Measurements from ENCODE around the gene OLAH.
"Not testable (repeated sequence)": the region's sequence is repeated elsewhere in the genome, so short reads cannot be mapped to it uniquely, and the experiment has no call there.

Gene OLAH

DNA sequence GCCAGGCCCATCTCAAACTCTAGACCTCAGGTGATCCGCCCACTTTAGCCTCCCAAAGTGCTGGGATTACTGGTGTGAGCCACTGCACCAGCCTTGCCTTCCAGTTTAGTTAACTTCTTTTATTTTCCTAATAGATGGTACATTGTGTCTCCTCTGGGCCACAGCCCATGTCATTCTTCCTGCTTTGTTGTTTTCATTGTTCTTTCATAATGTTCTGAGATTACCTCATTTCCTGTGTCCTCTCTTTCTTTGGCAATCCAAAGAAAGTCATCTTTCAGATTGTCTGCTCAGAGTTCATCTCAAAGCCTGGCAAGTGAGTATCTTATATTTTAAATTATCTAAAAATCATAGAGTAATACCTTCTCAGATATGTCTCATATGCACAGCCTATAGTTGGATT, at the start of gene OLAH:
TSS of gene OLAH (plus strand) at position 270 of the 400 bp plus-strand sequence. CDS start 3,346 bp downstream, outside the sequence.
- DNase-seq: no peak

DNA sequence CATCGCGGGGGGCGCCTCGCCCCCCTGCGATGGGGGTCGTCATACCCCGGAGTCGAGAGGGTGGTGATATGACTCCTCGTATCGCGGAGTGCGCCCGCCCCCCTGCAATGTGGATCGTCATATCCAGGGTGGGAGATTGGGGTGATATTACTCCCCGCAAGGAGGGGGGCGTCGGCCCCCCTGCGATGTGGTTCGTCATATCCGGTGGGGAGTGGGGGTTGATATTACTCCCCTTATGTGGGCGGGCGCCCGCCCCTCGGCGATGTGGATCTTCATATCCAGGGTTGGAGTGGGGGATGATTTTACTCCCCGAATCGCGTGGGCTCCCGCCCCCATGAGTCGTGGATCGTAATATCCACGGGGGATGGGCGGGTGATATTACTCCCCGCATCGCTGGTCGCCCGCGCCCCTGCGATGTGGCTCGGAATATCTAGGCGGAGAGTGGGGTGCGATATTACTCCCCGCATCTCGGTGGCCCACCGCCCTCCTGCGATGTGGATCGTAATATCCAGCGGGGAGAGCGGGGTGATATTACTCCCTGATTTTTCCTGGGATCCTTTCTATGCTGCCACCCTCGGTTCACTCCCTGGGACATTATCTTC, 47.7 kb upstream of the OLAH start:
- no peak for DNase-seq

- DNase-seq: not testable (repeated sequence)
These were observed 30.2 kb upstream of the OLAH start for GRCh38 chr10:15013530-15013929.

GRCh38 chr10:15015451-15015850, 28.3 kb upstream of the OLAH start:
- no peak for DNase-seq

- not testable (repeated sequence) for DNase-seq
These were observed 22.8 kb upstream of the OLAH start for GRCh38 chr10:15020966-15021365.

DNA sequence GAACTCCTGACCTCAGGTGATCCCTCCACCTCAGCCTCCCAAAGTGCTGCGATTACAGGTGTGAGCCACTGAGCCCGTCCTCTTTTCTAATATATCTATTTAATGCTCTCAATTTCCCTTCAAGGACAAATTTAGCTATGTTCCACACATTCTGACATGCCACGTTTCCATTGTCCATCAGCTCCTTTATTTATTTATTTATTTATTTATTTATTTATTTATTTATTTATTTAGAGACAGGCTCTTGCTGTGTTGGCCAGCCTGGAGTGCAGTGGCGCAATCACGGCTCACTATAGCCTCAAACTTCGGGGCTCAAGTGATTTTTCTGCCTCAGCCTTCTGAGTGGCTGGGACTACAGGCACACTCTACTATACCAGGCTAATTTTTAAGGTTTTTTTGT, 20.7 kb upstream of the OLAH start:
- DNase-seq: not testable (repeated sequence)

DNA sequence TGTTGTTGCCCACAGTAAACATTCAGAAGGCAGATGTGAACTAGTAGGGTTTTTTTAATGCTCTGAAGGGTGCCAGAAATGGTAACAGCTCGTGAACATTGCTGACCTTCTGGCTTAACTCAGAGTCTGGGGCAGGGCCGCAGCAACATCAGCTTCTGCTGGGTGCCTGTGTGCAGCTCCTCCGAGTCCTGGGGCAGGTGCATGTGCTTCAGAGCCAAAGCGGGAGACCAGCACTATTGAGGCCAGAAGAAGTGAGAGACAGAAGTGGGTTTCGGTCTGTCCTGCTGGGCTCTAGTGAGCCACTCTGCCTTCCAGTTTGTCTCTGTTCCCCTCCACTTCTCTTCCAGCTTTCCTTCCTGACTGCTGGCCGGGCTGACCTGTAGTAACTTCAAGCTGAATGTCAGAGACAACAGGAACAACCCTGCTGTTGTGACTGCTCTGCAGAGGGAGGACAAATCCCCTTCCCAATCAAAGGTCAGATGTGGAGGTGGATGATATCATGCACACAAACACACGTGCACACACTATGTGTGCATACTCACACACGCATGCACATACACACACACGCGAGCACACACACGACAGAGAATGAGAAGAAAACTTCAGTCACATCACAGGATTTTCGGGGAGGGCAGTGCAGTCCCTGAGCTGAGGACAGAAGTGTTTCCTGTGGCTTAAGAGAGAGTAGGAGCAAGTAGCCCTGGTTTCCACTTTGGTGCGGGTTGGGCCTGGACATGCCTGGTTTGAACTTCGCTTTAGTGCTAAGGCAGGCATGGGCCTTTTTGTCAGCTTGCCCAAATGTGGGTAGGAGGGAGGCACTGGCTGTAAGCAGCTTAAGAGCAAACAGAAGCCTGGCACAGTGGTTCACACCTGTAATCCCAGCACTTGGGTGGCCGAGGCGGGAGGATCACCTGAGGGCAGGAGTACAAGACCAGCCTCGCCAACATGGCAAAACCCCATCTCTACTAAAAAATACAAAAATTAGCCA, 19.4 kb upstream of the OLAH start:
- not testable (repeated sequence) for DNase-seq

DNA sequence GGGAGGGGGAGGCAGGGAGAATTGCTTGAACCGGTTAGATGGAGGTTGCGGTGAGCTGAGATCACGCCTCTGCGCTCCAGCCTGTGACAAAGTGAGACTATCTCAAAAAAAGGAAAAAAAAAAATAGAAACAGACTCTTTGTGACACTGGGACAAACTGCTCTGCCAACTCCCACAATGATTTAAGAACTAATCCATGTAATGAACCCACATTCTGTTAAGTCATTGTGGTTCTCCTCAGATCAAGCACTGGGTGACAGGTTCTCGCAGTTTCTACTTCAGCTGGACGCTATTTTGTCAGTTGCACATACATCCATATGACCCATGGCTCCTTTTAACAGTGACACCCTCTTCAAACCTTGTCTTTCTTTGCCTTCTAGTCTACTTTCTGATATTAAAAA, 18.7 kb upstream of the OLAH start:
- not testable (repeated sequence) for DNase-seq

GRCh38 chr10:15027741-15028140, 16.0 kb upstream of the OLAH start:
- DNase-seq: no peak

DNA sequence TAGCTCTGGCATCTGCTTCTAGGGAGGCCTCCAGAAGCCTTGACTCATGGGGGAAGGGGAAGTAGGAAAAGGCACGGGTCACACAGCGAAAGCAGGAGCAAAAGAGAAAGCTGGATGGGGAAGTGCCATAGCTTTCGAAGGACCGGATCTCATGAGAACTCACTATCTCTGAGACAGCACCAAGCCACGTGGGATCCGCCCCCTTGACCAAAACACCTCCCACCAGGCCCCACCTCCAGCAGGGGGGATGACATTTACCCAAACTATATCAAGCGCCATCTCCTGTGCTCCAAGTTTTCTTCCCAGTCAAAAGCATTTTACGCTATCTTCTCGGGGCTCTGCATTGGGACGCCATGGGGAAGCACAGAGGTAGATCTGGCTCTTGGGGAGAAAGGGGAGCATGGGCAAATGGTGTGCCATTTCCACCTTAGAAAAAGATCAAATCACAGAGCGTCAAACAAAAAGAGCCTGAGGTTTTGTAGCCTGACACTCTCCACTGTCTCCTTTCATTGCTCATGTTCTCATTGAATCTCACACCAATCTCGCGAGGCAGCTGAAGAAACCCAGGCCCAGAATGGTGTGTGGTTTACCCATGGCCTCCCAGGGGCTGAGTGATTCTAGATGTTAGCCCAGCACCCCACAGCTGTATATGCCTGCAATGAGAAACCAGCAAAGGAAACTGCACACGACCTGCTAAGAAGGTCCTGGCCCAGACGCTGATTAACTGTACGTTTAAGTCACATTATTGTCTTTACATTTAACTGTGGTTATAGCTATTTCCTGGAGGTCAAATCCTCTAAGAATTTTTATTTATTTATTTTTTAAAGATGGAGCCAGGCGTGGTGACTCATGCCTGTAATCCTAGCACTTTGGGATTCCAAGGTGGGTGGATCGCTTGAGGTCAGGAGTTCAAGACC, 8.1 kb upstream of the OLAH start:
- DNase-seq: no peak

DNA sequence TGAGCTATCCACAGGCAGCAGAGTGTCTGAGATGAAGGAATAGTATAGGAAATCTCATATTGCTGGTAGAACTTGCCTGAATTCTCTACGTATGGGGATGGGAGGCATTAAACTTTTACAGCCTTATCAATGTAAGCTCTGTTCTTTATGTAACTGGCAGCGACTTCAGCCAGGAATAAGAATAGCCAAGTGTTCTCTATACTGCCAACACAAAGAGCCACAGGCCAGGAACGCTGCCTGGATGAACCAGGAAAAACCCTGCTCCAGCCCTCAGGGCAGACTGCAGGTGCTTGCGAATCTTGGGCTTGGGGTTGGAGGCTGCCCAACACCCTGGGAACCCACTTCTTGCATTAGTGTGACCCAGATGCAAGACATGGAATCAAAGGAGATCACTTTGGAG, 6.1 kb upstream of the OLAH start:
- no peak for DNase-seq

DNA sequence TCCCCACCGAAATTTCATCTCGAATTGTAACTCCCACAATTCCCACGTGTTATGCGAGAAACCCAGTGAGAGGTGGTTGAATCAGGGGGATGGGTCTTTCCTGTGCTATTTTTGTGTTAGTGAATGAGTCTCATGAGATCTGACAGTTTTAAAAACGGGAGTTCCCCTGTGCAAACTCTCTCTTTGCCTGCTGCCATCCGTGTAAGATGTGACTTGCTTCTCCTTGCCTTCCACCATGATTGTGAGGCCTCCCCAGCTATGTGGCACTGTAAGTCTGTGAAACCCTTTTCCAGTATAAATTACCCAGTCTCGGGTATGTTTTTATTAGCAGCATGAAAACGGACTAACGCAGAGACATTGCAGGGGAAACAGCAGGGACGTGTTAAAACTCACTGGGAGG, 5.3 kb upstream of the OLAH start:
- DNase-seq: no peak

DNA sequence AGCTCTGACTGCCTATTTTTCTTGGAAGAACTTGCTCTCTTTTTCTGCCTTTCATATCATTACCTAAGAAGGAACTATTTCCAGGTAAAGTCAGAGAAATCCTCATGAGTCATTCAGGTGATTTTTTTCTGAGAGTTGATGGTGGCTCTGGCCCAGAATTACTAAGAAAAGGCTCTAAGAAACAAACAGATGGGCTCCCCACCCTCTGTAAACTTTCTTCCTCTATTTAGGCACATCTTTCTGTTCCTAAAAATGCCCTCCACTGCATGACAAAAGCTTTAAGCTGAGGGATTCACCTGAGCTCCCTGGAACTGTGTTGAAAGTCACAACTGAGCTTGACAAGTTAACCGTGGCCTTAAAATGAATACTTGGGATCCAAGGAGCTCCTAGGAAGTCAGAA, 1.6 kb downstream of the OLAH start:
- DNase-seq: no peak

GRCh38 chr10:15046626-15047025, 2.9 kb downstream of the OLAH start:
- no peak for DNase-seq

DNA sequence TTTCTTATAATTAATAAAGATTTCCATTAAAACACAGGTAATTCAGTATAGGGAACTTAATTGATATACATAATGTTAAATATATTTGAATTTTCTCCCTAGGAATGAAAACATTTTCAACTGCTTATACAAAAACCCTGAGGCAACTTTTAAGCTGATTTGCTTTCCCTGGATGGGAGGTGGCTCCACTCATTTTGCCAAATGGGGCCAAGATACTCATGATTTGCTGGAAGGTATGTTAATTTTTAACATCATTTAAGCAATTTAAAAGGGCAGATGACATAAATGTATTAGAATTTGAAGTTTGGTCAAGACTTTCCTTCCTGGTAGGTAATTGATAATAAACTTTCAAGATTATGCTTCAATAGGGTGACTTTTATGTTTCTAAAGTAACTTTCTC, 5.8 kb downstream of the OLAH start:
- no peak for DNase-seq

DNA sequence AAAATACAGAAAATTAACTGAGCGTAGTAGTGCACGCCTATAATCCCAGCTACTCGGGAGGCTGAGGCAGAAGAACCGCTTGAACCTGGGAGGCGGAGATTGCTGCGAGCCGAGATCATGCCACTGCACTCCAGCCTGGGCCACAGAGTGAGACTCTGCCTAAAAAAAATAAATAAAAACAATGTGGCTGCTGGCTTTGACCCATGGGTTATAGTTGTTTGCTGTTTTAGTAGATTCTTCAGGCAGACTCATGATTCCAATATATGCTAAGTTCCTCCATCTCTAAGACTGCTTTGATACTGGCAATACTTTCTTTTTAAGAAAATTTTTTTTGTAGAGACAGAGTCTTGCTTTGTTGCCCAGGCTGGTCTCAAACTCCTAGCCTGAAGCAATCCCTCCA, 8.4 kb downstream of the OLAH start:
- DNase-seq: no peak

- DNase-seq: no peak
These were observed 9.3 kb downstream of the OLAH start for GRCh38 chr10:15053061-15053460.

DNA sequence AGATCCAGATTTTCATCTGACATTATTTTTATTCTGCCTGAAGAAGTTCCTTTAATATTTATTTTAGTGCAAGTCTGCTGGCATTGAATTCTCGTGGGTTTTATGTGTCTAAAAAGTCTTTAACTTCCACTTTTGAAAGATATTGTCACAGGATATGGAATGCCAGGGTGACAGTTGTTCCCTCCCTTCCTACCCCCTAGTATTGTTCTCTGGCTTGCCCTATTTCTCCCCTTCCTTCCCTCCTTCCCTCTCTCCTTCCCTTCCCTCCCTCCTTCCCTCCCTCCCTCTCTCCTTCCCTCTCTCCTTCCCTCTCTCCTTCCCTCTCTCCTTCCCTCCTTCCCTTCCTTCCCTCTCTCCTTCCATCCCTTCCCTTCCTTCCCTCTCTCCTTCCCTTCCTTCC, 14.9 kb downstream of the OLAH start:
- DNase-seq: no peak

GRCh38 chr10:15059914-15060313, 16.2 kb downstream of the OLAH start:
- no peak for DNase-seq

- DNase-seq: no peak
These were observed 16.9 kb downstream of the OLAH start for GRCh38 chr10:15060638-15061037.

DNA sequence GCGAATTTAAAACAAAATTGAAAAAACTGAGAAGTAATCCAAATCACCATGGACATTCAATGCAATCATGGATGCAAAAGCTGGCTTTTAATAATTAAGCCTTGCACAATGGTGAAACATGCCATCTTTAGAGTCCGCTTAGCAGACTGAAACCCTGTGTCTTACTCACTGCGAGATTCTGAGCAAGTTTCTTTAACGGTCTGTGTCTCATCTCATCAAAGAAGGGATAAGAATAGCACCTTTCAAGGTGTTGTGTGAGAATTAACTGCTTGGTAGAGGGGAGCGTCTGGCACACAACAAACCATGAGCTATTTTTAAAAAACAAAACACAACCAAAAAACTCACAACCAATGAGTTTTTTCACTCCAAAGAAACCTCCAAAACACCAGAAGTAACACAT, 23.4 kb downstream of the OLAH start:
- DNase-seq: no peak

- DNase-seq: no peak
These were observed 25.1 kb downstream of the OLAH start for GRCh38 chr10:15068802-15069201.

DNA sequence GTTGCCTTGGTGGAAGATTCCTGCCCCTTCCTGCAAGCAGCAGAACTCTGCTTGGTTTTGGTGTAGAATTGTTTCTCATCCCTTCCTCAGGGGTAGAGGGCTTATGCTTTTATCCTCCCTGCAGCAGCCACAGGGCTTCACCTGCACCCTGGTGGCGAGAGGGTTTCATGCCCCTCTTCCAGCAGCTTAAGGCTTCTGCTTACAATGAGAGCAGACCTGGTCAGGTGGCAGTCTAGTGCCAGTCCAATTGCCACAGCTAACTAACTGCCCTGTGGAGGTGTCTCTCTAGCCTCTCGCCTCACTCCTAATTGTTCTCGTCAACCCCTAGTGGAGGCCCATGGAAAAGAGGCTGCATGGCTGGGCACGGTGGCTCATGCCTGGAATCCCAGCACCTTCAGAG, 25.5 kb downstream of the OLAH start:
- DNase-seq: no peak
